Measurements from ENCODE around the gene CENPM. TPM values are rescaled to one million over a fixed set of nuclear protein-coding genes. Genes with fewer than 3 reads are reported as not detected.

The CENPM gene
- total RNA-seq, 2 experiments from 2014 or later: 74.0 to 95.8 TPM

GRCh38 chr22:41922940-41923594 is 23.9 kb downstream of the CENPM start:
- ATAC-seq (no peak), DNase-seq (no peak)
- Mint-ChIP-seq H3K27me3 (peaks cover 16% of the 10 kb centered on the region), H3K36me3 (no peaks in the 10 kb centered on the region), H3K4me1 (peaks cover 16% of the 10 kb centered on the region), H3K27ac (no peak overlapping the region), H3K9me3 (ENCODE audit: low read depth) (no peaks in the 10 kb centered on the region), H3K4me3 (no peak overlapping the region)
- CTCF ChIA-PET: interaction anchor here (2.9 to 5.9 kb wide), 2 partner anchors 11 to 17 kb away, joined by 10 to 52 read pairs; no protein-coding TSS in a partner anchor

- CTCF ChIA-PET: interaction anchor here (1.4 to 5.9 kb wide), 2 partner anchors 18 kb away, joined by 3 to 52 read pairs; no protein-coding TSS in a partner anchor
- no peak overlapping the region for H3K4me3 Mint-ChIP-seq
- ATAC-seq (no peak), DNase-seq (no peak)
- no peak overlapping the region for H3K27ac Mint-ChIP-seq
- H3K4me1 Mint-ChIP-seq: peaks cover 15% of the 10 kb centered on the region
- no peaks in the 10 kb centered on the region for H3K36me3 Mint-ChIP-seq
- no peaks in the 10 kb centered on the region for H3K9me3 Mint-ChIP-seq (ENCODE audit: low read depth)
- H3K27me3 Mint-ChIP-seq: peaks cover 15% of the 10 kb centered on the region
Measured at GRCh38 chr22:41922328-41922727, 24.6 kb downstream of the CENPM start.

GRCh38 chr22:41920271-41920976 is 26.5 kb downstream of the CENPM start:
- no peak overlapping the region for H3K4me3 Mint-ChIP-seq
- CTCF ChIA-PET: interaction anchor here (1.9 kb wide), 1 partner anchor 224 kb away, joined by 5 read pairs; no protein-coding TSS in a partner anchor
- ATAC-seq: no peak

GRCh38 chr22:41919357-41920224 is 27.4 kb downstream of the CENPM start:
- peak; percentile 60 for DNase-seq
- CTCF ChIA-PET: interaction anchor here (1.3 to 1.9 kb wide), 2 partner anchors 21 to 223 kb away, joined by 5 to 7 read pairs; no protein-coding TSS in a partner anchor
- H3K4me3 Mint-ChIP-seq: peak overlapping the region; percentile 33
- ATAC-seq: peak; percentile 54
- no peak overlapping the region for H3K27ac Mint-ChIP-seq
- H3K4me1 Mint-ChIP-seq: peaks cover 11% of the 10 kb centered on the region
- no peaks in the 10 kb centered on the region for H3K9me3 Mint-ChIP-seq (ENCODE audit: low read depth)
- H3K27me3 Mint-ChIP-seq: peaks cover 21% of the 10 kb centered on the region
- H3K36me3 Mint-ChIP-seq: no peaks in the 10 kb centered on the region

More at GRCh38 chr22:41920271-41920976, 26.5 kb downstream of the CENPM start:
- peaks cover 11% of the 10 kb centered on the region for H3K4me1 Mint-ChIP-seq
- no peak for DNase-seq
- peaks cover 24% of the 10 kb centered on the region for H3K27me3 Mint-ChIP-seq
- no peak overlapping the region for H3K27ac Mint-ChIP-seq
- H3K36me3 Mint-ChIP-seq: no peaks in the 10 kb centered on the region
- H3K9me3 Mint-ChIP-seq (ENCODE audit: low read depth): no peaks in the 10 kb centered on the region

GRCh38 chr22:41917903-41918791 is 28.8 kb downstream of the CENPM start:
- Mint-ChIP-seq H3K27me3 (peaks cover 26% of the 10 kb centered on the region), H3K4me1 (peaks cover 11% of the 10 kb centered on the region), H3K27ac (no peak overlapping the region), H3K9me3 (ENCODE audit: low read depth) (no peaks in the 10 kb centered on the region), H3K4me3 (no peak overlapping the region), H3K36me3 (no peaks in the 10 kb centered on the region)
- CTCF ChIA-PET: interaction anchor here (0.9 to 2.1 kb wide), 2 partner anchors 8 to 23 kb away, joined by 3 to 14 read pairs; partner anchors contain the start of gene TNFRSF13C
- DNase-seq: no peak
- no peak for ATAC-seq

GRCh38 chr22:41917375-41917902 is 29.5 kb downstream of the CENPM start:
- H3K27ac Mint-ChIP-seq: no peak overlapping the region
- CTCF ChIA-PET: interaction anchor here (0.9 to 2.1 kb wide), 4 partner anchors 8 to 250 kb away, joined by 3 to 14 read pairs (median 3); partner anchors contain the start of gene TNFRSF13C
- DNase-seq (no peak), ATAC-seq (no peak)
- H3K4me1 Mint-ChIP-seq: peaks cover 11% of the 10 kb centered on the region
- no peaks in the 10 kb centered on the region for H3K36me3 Mint-ChIP-seq
- no peaks in the 10 kb centered on the region for H3K9me3 Mint-ChIP-seq (ENCODE audit: low read depth)
- H3K27me3 Mint-ChIP-seq: peaks cover 33% of the 10 kb centered on the region
- no peak overlapping the region for H3K4me3 Mint-ChIP-seq

- H3K9me3 Mint-ChIP-seq (ENCODE audit: low read depth): no peaks in the 10 kb centered on the region
- peaks cover 38% of the 10 kb centered on the region for H3K27me3 Mint-ChIP-seq
- ATAC-seq (no peak), DNase-seq (no peak)
- H3K4me1 Mint-ChIP-seq: peaks cover 11% of the 10 kb centered on the region
- CTCF ChIA-PET: interaction anchor here (0.7 to 2.1 kb wide), 5 partner anchors 9 to 250 kb away, joined by 3 to 14 read pairs (median 3); partner anchors contain the start of gene TNFRSF13C
- H3K36me3 Mint-ChIP-seq: no peaks in the 10 kb centered on the region
- no peak overlapping the region for H3K27ac Mint-ChIP-seq
- no peak overlapping the region for H3K4me3 Mint-ChIP-seq
Measured at GRCh38 chr22:41916745-41917358, 30.1 kb downstream of the CENPM start.

- H3K4me3 Mint-ChIP-seq: no peak overlapping the region
- DNase-seq (no peak), ATAC-seq (no peak)
- peaks cover 46% of the 10 kb centered on the region for H3K27me3 Mint-ChIP-seq
- no peak overlapping the region for H3K27ac Mint-ChIP-seq
- CTCF ChIA-PET: interaction anchor here (0.7 to 2.1 kb wide), 5 partner anchors 8 to 249 kb away, joined by 3 to 14 read pairs (median 3); partner anchors contain the start of gene TNFRSF13C
- no peaks in the 10 kb centered on the region for H3K9me3 Mint-ChIP-seq (ENCODE audit: low read depth)
- no peaks in the 10 kb centered on the region for H3K36me3 Mint-ChIP-seq
- H3K4me1 Mint-ChIP-seq: peaks cover 13% of the 10 kb centered on the region
Measured at GRCh38 chr22:41915786-41916493, 31.0 kb downstream of the CENPM start.

GRCh38 chr22:41915035-41915785 is 31.7 kb downstream of the CENPM start, which contains the start of gene SHISA8:
SHISA8 (minus strand) TSS chr22:41915074; CDS start chr22:41914667, 407 bp downstream.
- ATAC-seq (peak; percentile 58), DNase-seq (peak; percentile 63)
- Mint-ChIP-seq H3K27me3 (peaks cover 51% of the 10 kb centered on the region), H3K4me1 (peaks cover 13% of the 10 kb centered on the region), H3K36me3 (no peaks in the 10 kb centered on the region), H3K9me3 (ENCODE audit: low read depth) (no peaks in the 10 kb centered on the region), H3K4me3 (no peak within 1 kb of the TSS), H3K27ac (no peak within 1 kb of the TSS)
- CTCF ChIA-PET: interaction anchor here (1.6 kb wide), 1 partner anchor 26 kb away, joined by 8 read pairs; no protein-coding TSS in a partner anchor

GRCh38 chr22:41914611-41915034 is 32.3 kb downstream of the CENPM start:
- H3K27ac Mint-ChIP-seq: no peak overlapping the region
- DNase-seq (no peak), ATAC-seq (peak; percentile 10)
- H3K4me1 Mint-ChIP-seq: peaks cover 13% of the 10 kb centered on the region
- no peaks in the 10 kb centered on the region for H3K36me3 Mint-ChIP-seq
- peaks cover 51% of the 10 kb centered on the region for H3K27me3 Mint-ChIP-seq
- CTCF ChIA-PET: interaction anchor here (0.8 kb wide), 1 partner anchor 11 kb away, joined by 3 read pairs; no protein-coding TSS in a partner anchor
- no peak overlapping the region for H3K4me3 Mint-ChIP-seq
- H3K9me3 Mint-ChIP-seq (ENCODE audit: low read depth): no peaks in the 10 kb centered on the region

All from activated CD8-positive, alpha-beta memory T cell treated with anti-CD3 and anti-CD28 coated beads, Interleukin-2, amount 10 ng/mL, durations not matched to agents 7 days and 5 days (primary cell).